ENCODE measurements around the gene SORCS1. TPM values are rescaled to one million over a fixed set of nuclear protein-coding genes. Genes with fewer than 3 reads are reported as not detected.

The SORCS1 gene
- total RNA-seq, 1 experiment from 2014 or later, result not detected

- Histone ChIP-seq H3K9ac (ENCODE audit: low read length) (no peak overlapping the region), H3K36me3 (ENCODE audit: control insufficient read depth in 1 of 2, insufficient read depth in 2 of 2, low read length in 2 of 2) (no peaks in the 10 kb centered on the region), H3K27me3 (ENCODE audit: insufficient read depth, low read length) (no peaks in the 10 kb centered on the region), H4K20me1 (ENCODE audit: insufficient read depth) (no peaks in the 10 kb centered on the region), H2AFZ (ENCODE audit: low read depth, low read length, poor library complexity, severe bottlenecking) (no peak overlapping the region), H3K9me3 (ENCODE audit: control insufficient read depth in 1 of 2, insufficient read depth in 1 of 2, low read depth in 1 of 2, low read length in 2 of 2) (peaks cover 25 to 46% of the 10 kb centered on the region in 2 experiments; a peak in 2 of 4 replicates), H3K9me2 (ENCODE audit: insufficient read depth) (no peaks in the 10 kb centered on the region), H3K4me2 (ENCODE audit: low read length) (no peak overlapping the region), H3K79me2 (ENCODE audit: insufficient read depth, low read length) (no peaks in the 10 kb centered on the region), H3K4me3 (replicated peaks in 1 of 2; ENCODE audit: low read depth in 1 of 2, low read length in 2 of 2) (no peak overlapping the region), H3K27ac (ENCODE audit: low read depth, low read length) (no peak overlapping the region), H3K4me1 (ENCODE audit: control insufficient read depth in 1 of 2, insufficient read depth in 2 of 2, low read length in 2 of 2) (no peaks in the 10 kb centered on the region)
- POLR2A ChIA-PET, result no interaction called here
- DNase-seq (ENCODE audit: low read depth, low spot score) (no peak), ATAC-seq (no peak)
- BruUV-seq (replicated peaks), result no TSS peak
- RAD21 ChIA-PET (ENCODE audit: low non-redundant PET in 1 of 2, low total read pairs in 2 of 2, uncharacterized antibody in 2 of 2, unreplicated experiment in 2 of 2), result no interaction called here
- TF ChIP-seq JUND (IDR thresholded peaks at IDR 0.05) (no peak), SIN3A (IDR thresholded peaks at IDR 0.05; ENCODE audit: low read depth) (no peak), MAX (IDR thresholded peaks at IDR 0.05) (no peak), TCF7L2 (IDR thresholded peaks at IDR 0.05; ENCODE audit: borderline replicate concordance, extremely low read depth, insufficient read depth, insufficient read length) (no peak), EZH2phosphoT487 (IDR thresholded peaks at IDR 0.05; ENCODE audit: borderline replicate concordance) (no peak), SRF (IDR thresholded peaks at IDR 0.05; ENCODE audit: low read depth) (no peak), POLR2A (IDR thresholded peaks at IDR 0.05; ENCODE audit: borderline replicate concordance, extremely low read depth, insufficient read depth, insufficient read length) (no peak), CTCF (IDR thresholded peaks at IDR 0.05 in 2 of 3, conservative IDR thresholded peaks at IDR 0.05 in 1 of 3; ENCODE audit: borderline replicate concordance in 1 of 3, insufficient read depth in 1 of 3, low read depth in 2 of 3, low read length in 2 of 3) (no peak), CEBPB (IDR thresholded peaks at IDR 0.05; ENCODE audit: low read depth) (no peak), ATF3 (IDR thresholded peaks at IDR 0.05) (no peak), RAD21 (IDR thresholded peaks at IDR 0.05; ENCODE audit: low read depth) (no peak), REST (IDR thresholded peaks at IDR 0.05; ENCODE audit: low read depth) (no peak), EZH2 (IDR thresholded peaks at IDR 0.05) (no peak), CBX3 (IDR thresholded peaks at IDR 0.05; ENCODE audit: low read depth) (no peak), ZNF274 (IDR thresholded peaks at IDR 0.05; ENCODE audit: low read depth, low read length) (no peak), ZBTB33 (IDR thresholded peaks at IDR 0.05; ENCODE audit: extremely low read depth, insufficient replicate concordance, low read length) (no peak), POLR2AphosphoS5 (IDR thresholded peaks at IDR 0.05; ENCODE audit: low read depth, low read length) (no peak), YY1 (IDR thresholded peaks at IDR 0.05; ENCODE audit: extremely low read depth, insufficient replicate concordance, low read depth, low read length) (no peak), ELF1 (IDR thresholded peaks at IDR 0.05; ENCODE audit: borderline replicate concordance, low read depth) (no peak), SP1 (IDR thresholded peaks at IDR 0.05; ENCODE audit: low read depth) (no peak)
- intact Hi-C loops (cut with micrococcal nuclease), result no loop called here
- CTCF ChIA-PET, result no interaction called here
Observed at GRCh38 chr10:106897719-106898118, 266.8 kb downstream of the SORCS1 start.

All from HCT116 (cell line).